SU-DHL-6 (cell line): Measurements from ENCODE around the gene PHYHD1.

Source experiments
- EZH2phosphoT487 ChIP-seq: fragments of 200-600 bp; sonication (generic), shearing (Covaris generic); conservative IDR thresholded peaks from 2 replicates; pipeline ENCODE4 v1.6.1; 2018; ENCODE audit warnings: mild to moderate bottlenecking, antibody characterized with exemption, low read length, moderate library complexity, mixed read lengths
- TF ChIP-seq, protein P1 (sequence below): fragments of 200-600 bp; sonication (generic); IDR thresholded peaks from one replicate; pipeline ENCODE4 v1.5.1; 2017; ENCODE audit warnings: antibody characterized with exemption, mild to moderate bottlenecking, low read length, moderate library complexity; ENCODE audit not compliant: insufficient read depth, poor library complexity, severe bottlenecking

DNA sequence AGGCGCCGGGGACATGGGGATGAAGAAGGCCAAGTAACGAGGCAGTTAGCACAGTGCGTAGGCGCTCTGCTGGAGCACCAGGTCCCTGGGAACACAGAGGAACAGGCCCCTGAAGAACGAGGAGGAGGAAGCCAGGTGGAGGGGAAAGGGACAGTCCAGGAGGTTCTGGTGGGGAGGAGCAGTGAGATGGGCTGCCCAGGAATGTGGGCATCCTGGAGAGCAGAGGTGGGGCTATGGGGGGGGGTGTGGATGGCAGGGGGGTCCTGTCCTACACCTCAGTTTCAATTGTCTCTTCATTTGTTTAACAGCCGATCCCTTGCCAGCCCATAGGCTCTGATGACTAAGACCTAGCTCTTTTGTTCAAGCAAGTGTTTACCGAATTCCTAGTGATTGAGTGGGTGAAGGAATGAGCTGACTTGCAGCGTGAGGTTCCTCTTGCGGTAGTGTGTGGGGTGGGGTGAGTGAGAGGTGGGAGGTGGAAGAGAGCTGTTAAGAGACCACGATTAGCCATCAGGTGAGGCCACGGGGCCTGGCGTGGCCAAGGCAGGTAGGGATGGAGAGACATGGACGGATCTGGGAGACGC is 8.4 kb upstream of the PHYHD1 start:
- no peak for TF ChIP-seq EZH2phosphoT487
- TF ChIP-seq, protein P1, sequence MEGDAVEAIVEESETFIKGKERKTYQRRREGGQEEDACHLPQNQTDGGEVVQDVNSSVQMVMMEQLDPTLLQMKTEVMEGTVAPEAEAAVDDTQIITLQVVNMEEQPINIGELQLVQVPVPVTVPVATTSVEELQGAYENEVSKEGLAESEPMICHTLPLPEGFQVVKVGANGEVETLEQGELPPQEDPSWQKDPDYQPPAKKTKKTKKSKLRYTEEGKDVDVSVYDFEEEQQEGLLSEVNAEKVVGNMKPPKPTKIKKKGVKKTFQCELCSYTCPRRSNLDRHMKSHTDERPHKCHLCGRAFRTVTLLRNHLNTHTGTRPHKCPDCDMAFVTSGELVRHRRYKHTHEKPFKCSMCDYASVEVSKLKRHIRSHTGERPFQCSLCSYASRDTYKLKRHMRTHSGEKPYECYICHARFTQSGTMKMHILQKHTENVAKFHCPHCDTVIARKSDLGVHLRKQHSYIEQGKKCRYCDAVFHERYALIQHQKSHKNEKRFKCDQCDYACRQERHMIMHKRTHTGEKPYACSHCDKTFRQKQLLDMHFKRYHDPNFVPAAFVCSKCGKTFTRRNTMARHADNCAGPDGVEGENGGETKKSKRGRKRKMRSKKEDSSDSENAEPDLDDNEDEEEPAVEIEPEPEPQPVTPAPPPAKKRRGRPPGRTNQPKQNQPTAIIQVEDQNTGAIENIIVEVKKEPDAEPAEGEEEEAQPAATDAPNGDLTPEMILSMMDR: no peak
